Esophagus mucosa (tissue), 1 donor: ENCODE data around the gene CSK. TPM values are rescaled to one million over a fixed set of nuclear protein-coding genes. Genes with fewer than 3 reads are reported as not detected.
"Not testable (repeated sequence)": the region's sequence is repeated elsewhere in the genome, so short reads cannot be mapped to it uniquely, and the experiment has no call there.

Experiments
- ATAC-seq: fragments of 200-7000 bp; cut with Tn5 transposase; one replicate; pipeline ENCODE4 v1.9.1; 2020
- total RNA-seq: library from RNA; stranded (reverse); gene quantifications from one replicate; pipeline ENCODE4 v1.2.4, GENCODE V29; 2023
- donor health status: DM: yes; HTN: yes; CAD: no.

The CSK gene
- total RNA-seq, 1 donor from 2014 or later, result 77.1 TPM

DNA sequence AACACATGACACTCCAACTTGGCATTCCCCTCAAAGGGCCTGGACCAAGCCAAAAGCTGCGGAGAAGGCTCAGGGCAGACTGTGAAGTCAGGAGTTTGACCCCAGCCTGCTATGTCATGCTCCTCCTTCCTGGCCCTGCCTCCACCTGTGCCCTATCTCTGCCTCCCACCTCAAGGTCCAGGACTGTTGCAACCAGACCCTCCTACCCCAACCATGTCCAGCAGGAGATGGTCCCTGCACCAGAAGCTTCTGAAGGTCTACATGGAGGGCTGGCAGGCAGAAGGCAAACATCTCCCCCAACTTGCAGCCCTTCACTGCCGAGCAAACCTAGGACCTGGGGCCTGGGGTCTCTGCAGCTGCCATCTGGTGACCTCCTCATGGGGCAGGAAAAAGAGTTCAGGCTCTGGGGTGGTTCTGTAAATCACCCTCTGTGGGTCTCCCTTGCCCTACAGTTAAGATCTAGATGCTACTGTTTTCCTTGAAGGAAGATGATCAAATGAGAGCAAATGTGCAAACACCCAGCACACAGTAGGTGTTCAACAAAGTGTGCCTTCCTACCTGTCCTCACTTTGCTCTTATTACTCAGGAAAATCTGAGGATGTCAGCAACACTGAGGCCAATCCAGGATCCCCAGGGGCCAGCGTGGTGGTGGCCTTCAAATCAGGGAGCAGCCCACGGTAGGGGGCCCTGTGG is 11.5 kb upstream of the CSK start:
- ATAC-seq, result no peak

DNA sequence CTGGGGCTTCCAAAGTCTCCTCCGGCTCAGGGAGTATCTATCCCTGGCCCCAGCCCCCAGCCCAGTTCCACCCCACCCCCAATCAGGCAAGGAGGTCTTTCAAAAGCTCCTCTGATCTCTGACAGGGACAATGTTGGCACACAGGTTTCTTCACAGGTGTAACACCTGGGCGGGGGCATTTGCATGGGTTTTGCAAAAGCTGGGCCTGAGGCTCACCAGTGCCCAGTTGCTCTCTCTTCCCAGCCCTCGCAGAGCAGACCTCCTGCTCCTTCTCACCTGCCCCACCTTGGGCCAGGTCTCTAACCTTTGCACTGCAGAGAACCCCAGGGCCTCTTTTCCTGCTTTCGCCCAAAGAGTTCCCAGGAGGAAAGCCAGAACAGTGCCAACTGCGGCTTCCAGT is 8.6 kb upstream of the CSK start:
- peak; percentile 4 for ATAC-seq

DNA sequence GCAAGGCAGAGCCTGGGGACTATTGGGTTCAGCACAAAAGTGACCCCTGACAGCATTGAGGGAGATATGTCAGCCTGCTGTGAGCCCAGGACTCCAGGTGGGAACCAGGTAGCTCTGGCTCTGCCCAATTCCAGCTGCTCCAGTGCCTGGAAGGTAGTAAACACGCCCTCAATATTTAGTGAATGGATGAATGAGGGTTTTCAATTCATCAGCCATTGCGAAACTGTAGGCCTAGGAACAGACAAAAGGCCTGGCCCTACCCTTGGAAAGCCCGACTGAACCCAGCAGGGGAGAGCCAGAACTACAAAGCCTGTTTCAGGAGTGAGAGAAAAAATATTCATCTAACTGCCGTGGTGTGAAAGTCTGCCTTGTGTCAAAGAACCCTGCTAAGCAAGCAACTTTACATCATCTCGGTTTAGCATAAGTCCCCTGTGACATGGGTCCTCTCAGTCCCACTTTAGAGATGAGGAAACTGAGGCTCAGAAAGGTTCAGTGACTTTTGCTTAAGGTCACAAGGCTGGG is 8.1 kb upstream of the CSK start:
- ATAC-seq, result peak; percentile 75

DNA sequence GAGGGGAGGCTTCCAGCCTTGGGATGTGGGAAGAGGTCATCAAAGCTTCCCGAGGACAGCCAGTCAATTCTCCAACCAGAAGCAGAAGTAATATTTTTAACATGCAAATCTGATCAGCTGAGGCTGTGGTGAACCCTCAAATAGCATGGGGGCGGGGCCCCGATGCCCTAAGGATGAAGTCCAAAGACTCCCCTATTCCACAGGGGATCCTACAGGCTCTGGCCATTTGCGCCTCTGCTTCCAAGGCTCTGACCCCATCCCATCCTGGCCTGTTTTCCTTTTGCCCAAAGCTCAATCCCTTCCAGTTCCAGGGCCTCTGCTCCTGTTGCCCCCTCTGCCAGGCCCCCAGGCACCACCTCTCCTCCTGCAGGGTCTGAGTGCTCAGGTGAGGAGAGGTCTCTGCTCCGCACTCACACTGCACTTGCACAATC is 6.7 kb upstream of the CSK start:
- ATAC-seq, result no peak

DNA sequence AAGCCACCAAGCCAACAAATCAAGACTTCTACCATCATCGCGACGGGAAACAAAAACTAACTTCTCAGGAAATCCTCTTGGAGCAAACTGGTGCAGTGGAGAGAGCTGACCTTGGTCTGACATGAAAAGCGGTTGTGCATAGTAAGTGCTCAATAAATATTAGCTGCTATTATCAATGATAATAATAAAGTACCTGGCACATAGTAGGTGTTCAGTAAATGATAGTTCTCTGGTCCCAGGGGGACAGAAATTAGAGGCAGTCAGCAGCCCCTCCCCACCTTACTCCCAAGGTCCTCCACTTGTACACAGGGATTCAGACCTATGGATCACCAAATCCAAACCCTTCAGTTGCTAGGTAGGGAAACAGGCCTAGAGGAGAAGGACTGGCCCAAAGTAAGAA is 6.0 kb upstream of the CSK start:
- ATAC-seq, result no peak

DNA sequence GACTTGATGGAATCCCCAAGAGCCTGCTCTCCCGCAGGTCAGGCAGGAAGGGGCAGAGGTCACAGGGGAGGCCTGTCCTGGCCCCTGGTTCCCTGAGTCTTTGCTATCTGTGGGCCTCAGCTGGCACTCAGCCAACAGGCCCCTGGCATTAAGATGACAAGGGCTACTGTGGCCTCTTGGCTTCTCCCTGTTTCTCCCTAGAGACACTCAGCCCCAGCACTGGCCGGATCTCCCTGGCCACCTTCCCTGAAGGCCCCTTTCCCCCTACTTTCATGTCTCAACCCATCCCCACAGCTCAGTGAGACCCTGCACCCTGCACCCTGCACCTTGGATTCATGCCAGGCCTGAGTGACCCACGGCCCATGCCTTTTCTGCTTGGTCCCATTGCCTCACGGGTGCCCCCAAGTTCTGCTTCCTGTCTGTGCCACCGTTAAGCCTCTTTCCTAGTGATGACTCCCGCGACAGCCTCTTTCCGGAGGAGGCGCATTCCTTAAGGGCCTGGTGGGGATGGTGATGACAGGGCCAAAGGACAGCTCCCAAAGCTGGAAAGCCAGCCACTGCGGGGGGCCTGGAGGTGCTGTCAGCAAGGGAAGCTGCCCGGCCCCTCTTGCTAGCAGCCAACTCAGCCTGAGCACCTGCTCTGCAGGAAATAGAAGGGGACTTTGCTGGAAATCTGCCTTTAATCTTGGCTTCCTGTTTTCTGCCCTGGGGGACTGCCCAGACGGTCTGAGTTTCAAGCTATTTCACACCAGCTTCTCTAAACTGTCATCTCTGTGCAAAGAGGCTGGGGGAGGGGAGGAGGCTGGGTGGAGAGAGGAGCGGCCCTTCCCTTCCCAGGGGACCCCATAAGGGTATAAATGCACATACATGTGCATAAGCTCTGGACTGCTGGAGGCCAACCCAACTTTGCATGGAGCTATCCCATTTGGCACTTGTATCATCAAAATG is 4.8 kb upstream of the CSK start:
- peak; percentile 0 for ATAC-seq

DNA sequence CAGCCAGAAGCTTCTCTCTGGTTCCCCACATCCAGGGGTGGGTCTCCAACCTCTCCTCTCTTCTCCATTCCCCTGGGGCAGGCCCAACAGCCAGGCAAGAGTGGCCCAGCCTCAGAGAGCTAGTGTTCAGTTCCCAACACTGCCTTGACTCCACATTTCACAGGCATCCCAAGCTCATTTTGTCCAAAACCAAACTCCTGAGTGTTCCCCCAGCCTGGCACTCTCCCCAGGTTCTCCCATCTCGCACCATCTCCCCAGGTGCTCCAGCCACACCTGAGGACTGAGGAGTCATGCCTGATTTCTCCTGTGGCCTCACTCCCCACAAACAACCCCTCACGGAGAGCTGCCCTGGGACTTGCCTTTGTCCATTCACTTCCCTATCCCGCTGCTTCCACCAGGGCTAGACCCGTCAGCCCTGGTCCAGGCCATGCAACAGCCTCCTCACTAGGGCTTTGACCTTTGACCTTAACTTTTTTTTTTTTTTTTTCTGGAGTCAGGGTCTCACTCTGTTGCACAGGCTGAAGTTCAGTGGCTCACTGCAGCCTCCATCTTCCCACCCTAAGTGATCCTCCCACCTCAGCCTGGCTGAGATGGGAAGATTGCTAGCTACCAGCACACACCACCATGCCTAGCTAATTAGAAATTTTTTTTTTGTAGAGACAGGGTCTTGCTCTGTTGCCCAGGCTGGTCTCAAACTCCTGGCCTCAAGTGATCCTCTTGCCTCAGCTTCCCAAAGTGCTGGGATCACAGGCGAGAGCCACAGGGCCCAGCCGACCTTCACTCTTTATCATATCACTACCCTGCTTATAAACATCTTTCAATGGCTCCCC is 3.9 kb upstream of the CSK start:
- ATAC-seq, result no peak

DNA sequence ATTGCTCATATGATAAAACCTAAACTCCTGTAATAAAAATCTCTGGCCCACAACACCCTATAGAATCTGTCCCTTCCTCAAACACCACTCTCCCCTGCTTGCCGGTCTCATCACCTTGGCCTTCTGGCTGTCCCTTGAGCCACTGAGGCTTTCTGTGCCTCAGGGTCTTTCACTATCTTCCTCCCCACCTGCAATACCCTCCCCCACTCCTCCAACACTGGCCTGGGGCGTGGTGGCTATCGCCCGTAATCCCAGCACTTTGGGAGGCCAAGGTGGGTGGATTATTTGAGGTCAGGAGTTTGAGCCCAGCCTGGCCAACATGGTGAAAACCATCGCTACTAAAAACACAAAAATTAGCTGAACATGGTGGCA is 3.3 kb upstream of the CSK start:
- no peak for ATAC-seq

DNA sequence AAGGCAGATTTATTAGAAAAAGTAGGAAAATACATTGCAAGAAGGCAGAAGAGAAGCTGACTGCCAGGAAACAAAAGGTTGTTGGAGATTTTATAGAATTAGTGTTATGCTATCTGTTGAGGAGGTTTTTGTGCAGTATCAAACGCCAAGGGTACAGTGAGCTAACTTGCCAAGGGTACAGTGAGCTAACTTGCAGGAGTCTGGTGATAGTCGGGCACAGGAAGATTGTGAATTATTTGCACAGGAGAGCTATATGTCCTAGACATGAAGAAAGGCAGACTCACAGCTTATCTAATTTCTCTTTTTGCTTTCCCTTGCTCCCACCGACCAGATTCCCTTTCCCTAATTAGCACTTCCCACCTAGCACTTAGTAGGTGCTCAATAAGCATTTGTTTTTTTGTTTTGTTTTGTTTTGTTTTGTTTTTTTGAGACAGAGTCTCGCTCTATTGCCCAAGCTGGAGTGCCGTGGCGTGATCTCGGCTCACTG is 2.7 kb upstream of the CSK start:
- no peak for ATAC-seq

DNA sequence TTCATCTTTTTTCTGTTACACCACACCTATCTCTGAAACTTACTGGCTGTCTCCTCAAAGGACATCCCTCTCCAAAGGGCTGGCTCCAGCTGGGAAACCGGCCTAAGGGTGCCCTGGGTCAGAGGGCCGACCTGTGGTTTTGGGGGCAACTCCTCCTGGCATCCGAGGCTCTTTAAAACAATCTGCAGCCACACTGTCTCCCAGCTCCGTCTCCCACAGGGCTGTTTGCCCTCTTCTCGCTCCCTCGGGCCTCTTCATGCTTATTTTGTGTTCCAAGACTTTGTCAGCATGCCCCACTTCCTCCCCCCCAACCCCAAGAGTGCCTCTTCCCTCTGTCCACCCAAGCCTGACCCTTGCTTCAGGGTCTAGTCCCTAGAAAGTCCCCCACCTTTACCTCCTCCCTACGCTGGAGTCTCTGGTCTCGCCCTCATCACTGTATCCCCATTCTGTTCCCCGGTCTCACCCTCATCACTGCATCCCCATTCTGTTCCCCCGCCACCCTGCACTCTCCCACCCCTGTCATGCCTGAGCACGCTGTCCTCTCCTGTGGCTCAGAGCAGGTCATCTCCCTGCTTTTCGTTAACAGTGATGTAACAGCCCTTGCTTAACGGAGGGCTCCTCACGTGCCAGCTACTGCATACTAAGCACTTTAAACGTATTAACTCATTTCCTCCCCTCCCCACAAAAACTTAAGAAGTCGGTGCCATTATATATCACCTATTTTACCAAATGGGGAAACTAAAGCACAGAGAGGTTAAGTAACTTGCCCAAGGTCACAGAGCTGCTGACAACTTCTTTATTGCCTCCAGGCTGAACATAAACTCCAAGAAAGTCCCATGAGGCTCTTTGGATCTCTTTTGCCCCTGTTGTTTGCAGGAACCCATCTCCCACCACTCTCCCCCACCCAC is 1.1 kb upstream of the CSK start:
- ATAC-seq, result peak; percentile 3

DNA sequence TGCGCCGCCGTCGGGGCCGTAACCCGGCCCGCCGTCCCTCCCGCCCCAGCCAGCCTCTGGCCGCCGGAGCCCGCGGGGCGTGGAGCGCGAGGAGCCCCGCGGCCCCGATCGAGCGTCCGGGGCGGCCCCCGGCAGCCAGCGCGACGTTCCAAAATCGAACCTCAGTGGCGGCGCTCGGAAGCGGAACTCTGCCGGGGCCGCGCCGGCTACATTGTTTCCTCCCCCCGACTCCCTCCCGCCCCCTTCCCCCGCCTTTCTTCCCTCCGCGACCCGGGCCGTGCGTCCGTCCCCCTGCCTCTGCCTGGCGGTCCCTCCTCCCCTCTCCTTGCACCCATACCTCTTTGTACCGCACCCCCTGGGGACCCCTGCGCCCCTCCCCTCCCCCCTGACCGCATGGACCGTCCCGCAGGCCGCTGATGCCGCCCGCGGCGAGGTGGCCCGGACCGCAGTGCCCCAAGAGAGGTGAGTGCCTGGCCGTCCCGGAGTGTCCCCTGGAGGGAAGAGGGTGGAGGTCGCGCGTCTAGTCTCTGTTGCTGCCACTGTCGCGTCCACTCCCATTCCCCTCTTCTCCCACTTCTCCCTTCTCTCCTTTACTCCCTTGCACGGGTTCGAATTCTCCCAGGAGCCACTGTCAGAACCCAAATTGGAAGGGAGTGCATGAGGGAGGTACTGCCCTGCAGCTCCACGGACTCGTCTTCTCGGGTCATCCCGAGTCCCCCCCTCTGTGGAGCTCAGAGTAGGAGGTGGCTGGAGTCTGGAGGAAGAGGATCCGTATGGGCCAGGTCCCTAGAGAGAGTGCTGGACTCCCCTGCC is 585 bp downstream of the CSK start:
- ATAC-seq, result peak; percentile 1

DNA sequence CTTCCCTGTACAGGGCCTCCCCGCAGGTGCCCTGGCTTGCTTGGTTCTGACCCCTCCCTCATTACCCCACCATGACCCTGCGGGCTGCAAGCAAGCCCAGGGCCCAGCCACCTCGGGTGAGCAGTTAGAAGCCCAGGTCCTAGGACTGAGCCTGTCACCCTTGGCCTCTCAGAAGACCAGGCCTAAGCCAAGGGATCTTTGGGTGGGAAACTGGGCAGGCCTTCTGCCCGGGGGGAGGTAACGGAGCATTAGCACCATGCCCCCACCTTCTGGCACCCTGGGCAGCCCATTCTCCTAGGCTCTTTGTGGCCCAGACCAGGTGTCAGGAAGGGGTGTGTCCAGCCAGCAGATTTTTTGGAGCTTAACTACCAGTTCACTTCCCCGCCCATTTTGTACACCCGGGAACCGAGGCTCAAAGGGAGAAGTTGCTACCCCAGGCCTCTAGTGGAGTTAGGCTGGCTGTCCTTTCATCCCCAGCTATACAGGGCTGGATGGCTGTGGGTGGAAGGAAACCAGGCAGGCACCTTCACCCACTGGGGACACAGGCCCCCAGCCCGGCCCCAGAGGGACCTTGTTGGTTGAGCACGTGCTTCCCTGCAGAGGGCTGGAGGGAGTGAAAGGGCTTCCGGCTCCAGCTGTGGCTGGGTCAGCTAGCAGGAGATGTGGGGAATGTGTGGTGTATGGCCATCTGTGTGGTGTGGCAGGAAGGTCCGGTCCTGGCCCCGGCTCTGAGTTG is 1.4 kb downstream of the CSK start:
- ATAC-seq, result peak; percentile 27

DNA sequence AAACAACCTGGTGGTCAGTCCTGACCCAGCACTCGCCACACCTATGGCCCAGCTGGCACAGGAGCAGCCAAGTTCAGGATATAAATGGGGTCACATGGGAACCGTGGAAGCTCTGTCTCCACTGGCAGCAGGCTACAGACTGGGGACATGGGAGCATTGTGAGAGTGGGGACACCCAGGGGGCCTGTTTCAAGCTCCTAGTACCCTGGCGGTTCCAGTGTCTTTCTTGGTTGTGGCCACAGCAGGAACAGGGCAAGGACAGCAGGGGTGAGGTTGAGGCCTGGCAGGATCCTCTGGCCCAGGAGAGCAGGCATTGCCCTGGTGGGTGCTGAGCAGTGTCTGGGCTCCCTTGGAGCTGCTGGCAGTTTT is 1.9 kb downstream of the CSK start:
- no peak for ATAC-seq

DNA sequence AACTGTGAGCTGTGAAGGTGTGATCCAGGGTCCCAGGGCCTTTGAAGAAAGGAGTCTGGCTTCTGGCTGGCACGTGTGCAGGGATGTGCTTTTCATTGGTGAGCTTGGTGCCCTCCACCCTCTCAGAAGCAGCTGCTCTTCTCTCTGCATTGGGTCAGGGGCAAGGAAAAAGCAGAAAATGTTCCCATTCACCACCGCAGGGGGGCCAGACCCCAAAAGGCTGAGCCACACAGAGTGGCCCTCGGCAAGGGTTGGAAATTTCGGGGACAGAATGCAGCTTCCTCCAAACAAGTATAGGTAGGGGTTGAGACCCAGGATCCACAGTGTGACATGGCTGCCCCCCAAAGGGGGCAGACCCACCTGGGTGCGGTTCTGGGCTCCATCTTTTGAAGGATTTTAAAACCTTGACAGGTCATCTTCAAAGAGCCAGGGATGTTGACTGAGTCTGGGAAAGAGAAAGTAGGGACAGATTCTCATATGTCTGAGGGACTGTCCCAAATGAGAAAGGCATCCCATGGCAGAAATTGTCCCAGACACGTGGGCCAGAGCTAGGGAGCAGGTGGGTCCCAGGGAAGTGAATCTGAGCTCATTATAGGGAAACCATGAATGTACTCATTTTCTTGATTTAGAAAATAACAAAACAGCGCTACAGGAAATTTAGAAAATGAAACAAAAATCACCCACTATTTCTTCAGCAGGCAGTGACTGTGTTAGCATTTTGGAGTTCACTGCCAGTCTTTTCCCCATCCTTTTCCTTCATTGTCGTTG is 2.7 kb downstream of the CSK start:
- no peak for ATAC-seq

DNA sequence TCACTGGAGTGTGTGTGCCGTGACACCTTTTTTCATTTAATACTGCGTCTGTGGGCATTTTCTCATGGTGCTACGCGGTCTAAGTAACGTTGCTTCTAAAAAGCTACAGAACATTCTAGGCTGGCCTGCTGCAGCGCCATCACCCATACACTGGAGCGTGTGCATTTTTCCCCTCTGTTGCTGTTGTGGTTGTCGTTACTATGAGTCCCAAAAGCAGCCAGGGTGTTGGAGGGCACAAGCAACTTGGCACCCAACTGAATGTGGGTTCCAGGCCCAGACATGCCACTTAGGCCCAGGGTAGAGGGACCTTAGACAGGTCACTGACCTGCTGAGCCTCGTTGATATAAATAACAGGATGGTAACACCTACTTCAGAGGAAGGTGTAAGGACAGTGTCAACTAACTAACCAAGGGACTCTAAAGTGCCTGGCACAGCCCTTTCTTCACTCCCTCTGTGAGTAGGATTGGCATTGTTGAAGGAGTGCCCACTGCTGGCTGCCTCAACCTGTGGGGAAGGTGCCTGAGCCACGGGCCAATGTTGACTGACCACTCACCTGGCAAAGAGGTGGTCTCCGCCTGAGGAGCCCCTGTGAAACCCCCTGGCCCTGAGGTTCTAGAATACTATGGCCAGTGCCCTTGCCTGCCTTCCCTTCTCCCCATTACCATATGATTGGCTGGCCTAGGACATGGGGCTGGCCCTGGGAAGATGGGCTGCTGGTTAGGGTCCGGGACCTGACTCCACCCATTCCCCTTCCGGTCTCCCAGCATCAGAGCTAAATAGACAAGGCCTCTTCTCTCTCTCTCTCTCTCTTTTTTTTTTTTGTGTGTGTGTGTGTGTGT is 3.5 kb downstream of the CSK start:
- no peak for ATAC-seq

DNA sequence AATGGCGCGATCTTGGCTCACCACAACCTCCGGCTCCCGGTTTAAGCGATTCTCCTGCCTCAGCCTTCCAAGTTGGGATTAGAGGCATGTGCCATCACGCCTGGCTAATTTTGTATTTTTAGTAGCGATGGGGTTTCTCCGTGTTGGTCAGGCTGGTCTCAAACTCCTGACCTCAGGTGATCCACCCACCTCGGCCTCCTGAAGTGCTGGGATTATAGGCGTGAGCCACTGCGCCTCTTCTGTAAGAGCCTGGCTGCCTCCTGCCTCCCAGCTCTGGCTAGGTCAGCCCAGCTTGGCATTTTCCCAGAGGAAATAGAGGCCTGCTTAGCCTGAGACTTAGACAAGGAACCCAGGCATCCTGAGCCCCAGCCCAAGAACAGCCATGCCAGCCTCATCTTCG is 4.2 kb downstream of the CSK start:
- ATAC-seq, result not testable (repeated sequence)

DNA sequence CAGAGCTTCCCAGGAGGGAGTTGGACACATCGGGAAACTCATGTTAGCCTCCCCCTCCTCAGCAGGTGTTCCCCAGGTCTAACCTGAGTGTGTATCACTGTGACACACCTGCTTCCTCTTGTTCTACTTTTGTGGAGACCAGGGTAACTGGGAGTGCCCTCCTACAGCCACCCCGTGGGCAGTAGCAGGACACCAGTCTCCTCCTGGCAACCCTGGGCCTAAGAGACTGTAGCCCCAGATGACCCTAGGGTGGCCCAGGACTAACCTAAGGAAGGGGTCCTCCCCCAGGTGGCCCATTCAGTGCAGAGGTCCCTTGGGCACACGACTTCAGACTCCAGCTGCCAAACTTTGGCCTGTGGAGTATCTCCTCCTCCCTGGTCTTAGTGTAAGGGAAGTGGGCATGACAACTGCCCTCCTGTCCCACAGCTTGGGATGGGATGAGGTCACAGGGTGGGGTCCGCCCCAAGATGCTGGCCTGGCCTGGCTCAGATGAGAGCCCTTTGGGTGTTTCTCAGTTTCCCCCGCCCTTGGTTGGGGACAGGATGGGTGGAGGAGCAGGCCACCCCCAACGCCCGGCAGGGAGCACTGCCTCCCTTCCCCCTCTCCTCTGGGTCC is 4.8 kb downstream of the CSK start:
- ATAC-seq, result no peak
